LNCAP (cell line): Measurements from ENCODE around the gene PCSK1N.

Experiments used
- TF ChIP-seq, protein P1 (sequence below): fragments of 450-650 bp; IDR thresholded peaks from 2 replicates; pipeline ENCODE4 v1.5.1; 2017; ENCODE audit warnings: mild to moderate bottlenecking

PCSK1N gene

DNA sequence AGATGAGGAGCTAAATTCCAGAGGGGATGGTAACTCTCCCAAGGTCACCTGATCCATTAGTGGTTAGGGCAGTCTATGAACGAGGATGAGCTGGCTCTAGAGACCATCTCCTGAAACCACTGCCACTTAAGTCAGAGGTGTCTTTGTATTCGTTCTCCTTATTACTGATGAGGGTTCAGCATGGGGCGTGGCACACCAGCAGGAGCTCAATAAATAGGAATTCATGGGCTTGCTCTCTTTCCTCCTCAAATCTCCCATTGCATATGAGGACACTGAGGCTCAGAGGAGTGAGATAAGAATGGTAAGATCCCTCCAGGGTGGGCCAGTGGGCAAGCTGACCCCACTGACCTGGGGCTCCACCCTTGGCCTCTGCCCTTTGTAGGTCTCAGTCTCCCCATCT lies 50.7 kb downstream of the PCSK1N start:
- TF ChIP-seq, protein P1, sequence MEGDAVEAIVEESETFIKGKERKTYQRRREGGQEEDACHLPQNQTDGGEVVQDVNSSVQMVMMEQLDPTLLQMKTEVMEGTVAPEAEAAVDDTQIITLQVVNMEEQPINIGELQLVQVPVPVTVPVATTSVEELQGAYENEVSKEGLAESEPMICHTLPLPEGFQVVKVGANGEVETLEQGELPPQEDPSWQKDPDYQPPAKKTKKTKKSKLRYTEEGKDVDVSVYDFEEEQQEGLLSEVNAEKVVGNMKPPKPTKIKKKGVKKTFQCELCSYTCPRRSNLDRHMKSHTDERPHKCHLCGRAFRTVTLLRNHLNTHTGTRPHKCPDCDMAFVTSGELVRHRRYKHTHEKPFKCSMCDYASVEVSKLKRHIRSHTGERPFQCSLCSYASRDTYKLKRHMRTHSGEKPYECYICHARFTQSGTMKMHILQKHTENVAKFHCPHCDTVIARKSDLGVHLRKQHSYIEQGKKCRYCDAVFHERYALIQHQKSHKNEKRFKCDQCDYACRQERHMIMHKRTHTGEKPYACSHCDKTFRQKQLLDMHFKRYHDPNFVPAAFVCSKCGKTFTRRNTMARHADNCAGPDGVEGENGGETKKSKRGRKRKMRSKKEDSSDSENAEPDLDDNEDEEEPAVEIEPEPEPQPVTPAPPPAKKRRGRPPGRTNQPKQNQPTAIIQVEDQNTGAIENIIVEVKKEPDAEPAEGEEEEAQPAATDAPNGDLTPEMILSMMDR, result no peak

- TF ChIP-seq, protein P1, result no peak
These were observed 52.6 kb downstream of the PCSK1N start for GRCh38 chrX:48782795-48783194.

DNA sequence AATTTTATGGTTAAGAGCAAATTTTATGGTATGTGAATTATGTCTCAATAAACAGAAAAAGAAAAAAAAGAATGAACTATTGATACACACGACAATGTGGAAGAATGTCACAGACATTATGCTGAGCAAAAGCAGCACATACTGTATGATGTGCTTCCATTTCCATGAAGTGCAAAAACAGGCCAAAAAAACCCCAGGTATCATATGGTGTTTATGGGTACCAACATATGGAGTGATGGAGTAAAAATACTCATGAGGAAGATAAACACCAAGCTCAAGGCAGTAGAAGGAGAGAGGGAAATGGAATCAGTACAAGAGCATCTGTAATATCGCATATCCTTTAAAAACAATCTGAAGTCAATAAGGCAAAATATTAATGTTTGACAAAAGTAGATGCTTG lies 53.2 kb downstream of the PCSK1N start:
- TF ChIP-seq, protein P1, result no peak

GRCh38 chrX:48781705-48782104 lies 53.7 kb downstream of the PCSK1N start:
- TF ChIP-seq, protein P1, result no peak
